Measurements from ENCODE around the gene RPAIN. TPM values are rescaled to one million over a fixed set of nuclear protein-coding genes. Genes with fewer than 3 reads are reported as not detected.
A peak's percentile ranks its signal among the peaks of the same experiment; 100 is the strongest.

Gene RPAIN
- total and polyA plus RNA-seq, 2 of the 13 experiments (the other 11 are each of a cell fraction or from before 2014, with no cell fraction given) = 42.1 to 58.5 TPM

- TF ChIP-seq MATR3 (CRISPR knock-in tag; IDR thresholded peaks at IDR 0.05) (no peak), MYNN (CRISPR knock-in tag; IDR thresholded peaks at IDR 0.05; ENCODE audit: low read depth) (no peak), MBD4 (IDR thresholded peaks at IDR 0.05; ENCODE audit: borderline replicate concordance, low read length) (no peak), SIN3B (IDR thresholded peaks at IDR 0.05; ENCODE audit: low read length) (peak; percentile 73), HMGA1 (CRISPR knock-in tag; conservative IDR thresholded peaks at IDR 0.05) (no peak), ATF7-NPFF (CRISPR knock-in tag; IDR thresholded peaks at IDR 0.05; ENCODE audit: low read depth) (no peak; the same call in 1 of the 2 replicates), ZNF280B (CRISPR knock-in tag; IDR thresholded peaks at IDR 0.05; ENCODE audit: borderline replicate concordance) (no peak), ELF3 (CRISPR knock-in tag; IDR thresholded peaks at IDR 0.05) (peak; percentile 68; the same call in 1 of the 2 replicates), GPBP1L1 (CRISPR knock-in tag; IDR thresholded peaks at IDR 0.05) (no peak), SNAI1 (CRISPR knock-in tag; IDR thresholded peaks at IDR 0.05; ENCODE audit: borderline replicate concordance) (no peak), MTERF4 (CRISPR knock-in tag; IDR thresholded peaks at IDR 0.05) (peak; percentile 39; the same call in 1 of the 2 replicates), HNF1B (CRISPR knock-in tag; IDR thresholded peaks at IDR 0.05) (no peak; the same call in 1 of the 2 replicates), ATF5 (CRISPR knock-in tag; IDR thresholded peaks at IDR 0.05; ENCODE audit: low read depth) (no peak), TBL1XR1 (IDR thresholded peaks at IDR 0.05; ENCODE audit: borderline replicate concordance, low read length, partially characterized antibody) (no peak), AHR (CRISPR knock-in tag; IDR thresholded peaks at IDR 0.05) (no peak), NFYC (CRISPR knock-in tag; IDR thresholded peaks at IDR 0.05) (peak; percentile 94), HNF4A (CRISPR knock-in tag; IDR thresholded peaks at IDR 0.05) (no peak), ARID3A (IDR thresholded peaks at IDR 0.05; ENCODE audit: low read depth, low read length) (no peak), NFE2 (CRISPR knock-in tag; IDR thresholded peaks at IDR 0.05) (0 out of 2 replicates have a peak, but pooled peaks have one; percentile 27), RFX5 (IDR thresholded peaks at IDR 0.05; ENCODE audit: low read depth, low read length) (peak; percentile 23; the same call in 1 of the 2 replicates), ARNT2 (CRISPR knock-in tag; IDR thresholded peaks at IDR 0.05; ENCODE audit: low read depth) (peak; percentile 66), ELF4 (CRISPR knock-in tag; IDR thresholded peaks at IDR 0.05; ENCODE audit: borderline replicate concordance) (0 out of 2 replicates have a peak, but pooled peaks have one; percentile 18), MIER3 (CRISPR knock-in tag; IDR thresholded peaks at IDR 0.05; ENCODE audit: borderline replicate concordance) (peak; percentile 18; the same call in 1 of the 2 replicates)
These were observed 525 bp upstream of the RPAIN start, which contains the start of gene NUP88 (continued) for GRCh38 chr17:5419356-5419958.
